HG03342 (cell line): ENCODE measurements around the gene GLT8D1.

ENCODE experiments used
- ATAC-seq: cut with Tn5 transposase; IDR thresholded peaks from one replicate; pipeline ENCODE4 v1.9.1; 2021; ENCODE audit warnings: mild to moderate bottlenecking, moderate library complexity; ENCODE audit not compliant: unreplicated experiment

Gene GLT8D1

DNA sequence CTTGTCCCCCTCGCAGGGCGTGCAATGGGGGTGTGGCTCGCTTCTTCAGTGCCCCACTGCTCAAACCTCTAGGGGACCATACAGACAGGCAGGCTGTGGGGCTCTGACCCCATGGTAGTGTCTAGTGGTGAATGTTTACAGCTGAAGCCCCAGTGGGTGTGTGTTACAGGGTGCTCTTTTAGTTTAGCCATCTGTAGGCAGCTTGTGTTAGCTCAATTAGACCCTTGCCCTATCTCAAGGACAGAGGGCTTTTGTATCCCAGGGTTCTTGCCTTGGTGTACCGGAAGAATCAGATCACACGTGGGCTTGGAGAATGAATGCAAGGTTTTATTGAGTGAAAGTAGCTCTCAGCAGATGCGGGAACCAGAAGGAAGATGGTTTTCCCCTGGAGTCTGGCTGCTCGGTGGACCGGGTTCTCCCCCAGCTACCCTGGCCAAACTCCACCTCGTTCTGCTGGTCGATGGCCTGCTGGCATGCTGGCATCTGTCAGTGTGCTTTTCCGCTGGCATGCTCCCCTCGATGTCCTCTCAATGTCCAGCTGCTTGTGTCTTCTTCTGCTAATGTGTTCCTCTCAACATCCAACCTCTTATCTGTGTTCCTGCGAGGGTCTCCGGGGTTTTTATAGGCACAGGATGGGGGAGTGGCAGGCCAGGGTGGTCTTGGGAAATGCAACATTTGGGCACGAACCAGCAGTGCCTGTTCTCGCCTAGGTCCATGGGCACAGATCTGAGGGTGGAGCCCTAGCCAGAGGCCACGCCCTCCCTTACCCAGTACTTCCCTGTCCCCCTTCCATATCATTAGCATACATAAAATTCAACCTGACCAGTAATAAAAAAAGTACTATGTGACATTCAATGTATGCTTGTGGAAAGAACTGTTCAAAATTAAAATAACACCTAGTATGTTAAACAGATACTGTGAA, 7.0 kb upstream of the GLT8D1 start:
- no peak for ATAC-seq

DNA sequence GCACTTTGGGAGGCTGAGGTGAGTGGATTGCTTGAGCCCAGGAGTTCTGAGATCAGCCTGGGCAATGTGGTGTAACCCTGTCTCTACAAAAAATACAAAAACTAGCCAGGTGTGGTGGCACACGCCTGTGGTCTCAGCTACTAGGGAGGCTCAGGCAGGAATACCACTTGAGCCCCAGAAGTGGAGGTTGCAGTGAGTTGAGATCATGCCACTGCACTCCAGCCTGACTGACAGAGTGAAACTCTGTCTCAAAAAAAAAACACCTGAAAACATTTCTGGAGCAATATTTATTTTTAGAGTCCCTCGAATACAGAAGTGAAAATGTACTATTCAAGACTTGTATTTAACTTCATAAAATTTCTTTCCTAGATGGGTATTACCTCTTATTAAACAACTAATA, 4.9 kb upstream of the GLT8D1 start:
- no peak for ATAC-seq

DNA sequence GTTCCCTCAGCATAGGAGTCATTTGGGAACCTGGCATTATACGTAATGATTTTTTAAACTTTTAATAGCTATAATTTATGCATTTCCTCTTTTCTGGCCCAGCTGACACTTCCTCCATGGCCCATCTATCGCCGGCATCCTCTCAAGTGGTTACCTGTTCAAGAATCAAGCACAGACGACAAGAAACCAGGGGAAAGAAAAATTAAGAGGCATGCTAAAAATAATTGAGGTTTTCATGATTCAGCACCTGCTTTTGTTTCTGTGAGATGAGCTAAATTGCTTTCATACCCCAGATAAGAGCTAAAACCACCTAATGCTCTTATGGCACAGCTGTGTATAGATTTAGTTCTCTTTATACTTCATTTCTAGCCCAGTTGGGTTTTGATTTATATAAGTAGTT, 2.0 kb upstream of the GLT8D1 start:
- no peak for ATAC-seq

DNA sequence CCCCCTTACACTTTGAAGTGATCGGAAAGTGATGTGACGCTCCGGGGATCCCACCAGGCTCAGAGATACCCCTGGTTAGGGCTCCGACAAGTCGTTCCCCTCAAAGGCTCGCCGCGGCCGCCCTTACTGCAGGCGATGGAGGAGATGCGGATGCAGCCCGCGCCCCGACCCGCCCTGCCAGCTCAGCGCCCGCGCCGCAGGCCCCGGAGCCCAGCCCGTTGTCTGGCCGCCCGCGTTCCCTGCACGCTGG, 228 bp downstream of the GLT8D1 start:
- no peak for ATAC-seq

DNA sequence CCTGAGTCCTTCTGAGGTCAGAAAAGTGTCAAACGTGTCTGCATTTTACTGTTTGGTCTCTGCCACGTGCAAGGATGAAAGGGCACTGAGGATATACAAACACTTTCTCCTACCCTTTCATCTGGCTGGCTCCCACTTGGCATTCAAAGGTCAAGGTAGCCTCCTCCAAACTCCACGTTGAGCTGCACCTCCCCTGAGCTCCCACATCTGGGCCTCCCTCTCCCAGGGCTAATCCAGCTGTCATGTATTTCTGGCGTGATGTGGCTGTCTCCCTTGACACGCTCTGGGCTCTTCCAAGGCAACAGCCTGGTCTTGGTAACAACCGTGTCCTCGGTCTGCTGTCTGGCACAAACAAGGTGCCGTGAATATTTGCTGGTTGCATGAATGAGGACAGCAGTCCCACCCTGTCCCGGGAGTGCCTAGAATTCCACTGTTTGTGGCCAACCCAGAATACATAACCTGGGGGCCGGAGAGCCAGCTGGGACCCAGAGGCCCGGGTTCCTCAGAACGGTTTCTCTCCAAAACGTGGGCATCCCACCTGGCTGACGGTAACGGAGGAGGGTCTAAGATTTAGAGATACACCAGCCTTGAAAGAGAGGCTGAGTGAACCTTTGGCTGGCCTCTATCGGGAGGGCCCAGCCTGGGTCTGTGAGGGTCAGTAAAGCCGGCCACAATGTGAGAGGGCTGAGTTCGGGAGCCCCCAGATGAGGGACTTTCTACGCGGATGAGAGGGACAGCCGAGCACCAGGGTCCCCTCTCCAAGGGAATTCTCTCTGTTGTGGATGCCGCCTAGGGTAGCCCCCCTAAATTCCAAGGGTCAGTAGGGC, 767 bp downstream of the GLT8D1 start:
- peak; percentile 1 for ATAC-seq

DNA sequence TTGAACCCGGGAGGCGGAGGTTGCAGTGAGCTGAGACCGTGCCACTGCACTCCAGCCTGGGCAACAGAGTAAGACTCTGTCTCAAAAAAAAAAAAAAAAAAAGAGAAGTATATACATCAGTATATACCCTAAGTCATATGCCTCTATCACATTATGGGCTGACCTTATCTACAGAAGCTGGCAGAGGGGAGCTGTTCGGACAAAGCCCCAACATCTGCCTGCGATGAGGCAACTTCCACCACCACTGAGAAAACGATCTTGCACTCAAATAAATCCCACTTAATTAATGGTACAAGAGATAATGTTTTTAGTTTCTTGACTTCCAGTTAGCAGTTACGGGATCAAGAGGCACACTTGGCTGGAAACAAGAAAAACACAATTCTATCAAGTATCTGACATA, 2.2 kb downstream of the GLT8D1 start:
- no peak for ATAC-seq

DNA sequence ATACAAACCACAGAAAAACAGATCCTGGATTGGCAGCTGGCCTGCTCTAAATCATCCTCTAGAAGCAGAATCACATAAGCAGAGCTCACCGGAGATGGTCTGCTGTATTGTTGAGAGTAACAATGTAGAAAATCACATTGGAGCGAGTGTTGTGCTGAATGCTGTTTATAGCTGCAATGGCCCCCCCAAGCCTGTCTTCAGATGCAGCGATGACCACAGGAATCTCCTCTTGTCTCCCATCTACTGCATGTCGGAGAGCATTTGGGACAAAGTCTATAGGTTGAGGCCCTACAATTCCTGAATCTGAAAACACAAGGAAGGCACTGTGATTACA, 8.0 kb downstream of the GLT8D1 start:
- no peak for ATAC-seq

DNA sequence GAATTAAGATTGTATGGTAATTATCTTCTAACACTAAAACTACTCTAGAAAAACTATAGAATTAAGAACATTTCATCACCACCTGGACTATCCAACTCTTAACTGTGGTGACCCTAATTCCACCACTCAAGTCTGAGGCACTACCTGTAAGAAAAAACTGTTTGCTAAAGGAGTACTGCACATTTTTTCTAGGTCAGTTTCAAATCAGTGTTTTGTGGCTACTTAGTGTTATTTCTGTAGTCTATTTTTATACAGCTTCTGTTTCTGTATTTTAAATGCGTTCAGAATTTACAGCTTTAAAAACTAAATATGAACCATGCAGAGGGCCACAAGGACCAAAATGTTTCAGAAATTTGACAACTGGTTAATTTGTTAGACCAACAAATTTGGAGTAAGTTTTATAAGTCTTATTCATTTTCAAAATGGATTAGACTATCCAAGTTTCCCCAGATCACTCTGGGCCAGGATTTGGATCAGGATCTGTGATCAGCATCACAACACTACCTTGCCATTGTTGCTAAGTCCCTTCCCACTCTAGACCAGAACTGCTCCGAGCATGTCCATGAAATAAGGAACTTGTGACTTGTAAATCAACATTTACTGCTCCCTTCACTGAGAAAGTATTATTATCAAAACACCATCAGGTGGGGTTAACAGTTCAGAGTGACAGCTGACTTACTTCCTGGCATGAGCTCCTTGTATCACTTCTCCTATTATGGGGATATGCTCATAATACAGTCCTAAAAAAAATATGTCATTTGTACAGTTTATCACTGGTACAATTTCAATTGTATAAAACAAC, 8.6 kb downstream of the GLT8D1 start:
- no peak for ATAC-seq

DNA sequence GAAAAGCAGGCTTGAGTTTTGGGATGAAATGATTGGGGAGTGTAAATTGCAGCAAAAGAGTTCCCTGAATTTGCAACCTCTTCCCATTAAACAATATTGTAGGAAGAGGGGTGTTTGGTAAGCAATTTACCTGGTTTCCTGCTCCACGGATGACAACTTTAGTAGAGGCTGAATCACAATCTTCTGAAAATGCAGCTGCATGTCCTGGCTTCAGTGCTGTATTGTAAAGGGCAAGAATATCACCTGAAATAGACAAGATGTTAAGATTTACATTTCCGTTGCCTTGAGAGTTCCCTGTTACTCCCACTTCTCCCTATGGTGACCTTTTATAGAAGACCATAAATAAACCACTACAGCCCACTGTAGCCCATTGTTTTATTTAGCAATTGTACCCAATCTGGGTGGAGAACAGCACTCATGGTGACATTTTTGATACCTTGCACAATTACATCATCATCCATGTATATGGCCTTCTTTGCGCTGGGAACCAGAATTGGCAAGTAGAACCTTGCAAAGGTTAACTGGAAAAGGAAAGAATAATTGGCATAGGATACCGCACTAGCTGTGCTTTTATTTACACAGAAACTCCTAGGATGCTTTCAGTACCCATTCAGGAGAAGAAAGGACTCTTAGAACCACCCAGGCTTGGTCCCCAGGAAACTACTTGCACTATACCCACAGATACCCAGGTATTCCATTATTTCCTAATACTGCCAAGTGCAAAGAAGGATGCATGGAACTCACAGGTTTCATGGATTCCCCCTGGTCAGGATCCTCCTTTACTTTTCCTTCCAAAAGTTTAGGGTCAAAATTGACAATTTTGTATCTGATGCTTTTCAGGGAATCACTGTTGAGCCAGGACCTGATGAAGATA, 9.6 kb downstream of the GLT8D1 start:
- no peak for ATAC-seq

DNA sequence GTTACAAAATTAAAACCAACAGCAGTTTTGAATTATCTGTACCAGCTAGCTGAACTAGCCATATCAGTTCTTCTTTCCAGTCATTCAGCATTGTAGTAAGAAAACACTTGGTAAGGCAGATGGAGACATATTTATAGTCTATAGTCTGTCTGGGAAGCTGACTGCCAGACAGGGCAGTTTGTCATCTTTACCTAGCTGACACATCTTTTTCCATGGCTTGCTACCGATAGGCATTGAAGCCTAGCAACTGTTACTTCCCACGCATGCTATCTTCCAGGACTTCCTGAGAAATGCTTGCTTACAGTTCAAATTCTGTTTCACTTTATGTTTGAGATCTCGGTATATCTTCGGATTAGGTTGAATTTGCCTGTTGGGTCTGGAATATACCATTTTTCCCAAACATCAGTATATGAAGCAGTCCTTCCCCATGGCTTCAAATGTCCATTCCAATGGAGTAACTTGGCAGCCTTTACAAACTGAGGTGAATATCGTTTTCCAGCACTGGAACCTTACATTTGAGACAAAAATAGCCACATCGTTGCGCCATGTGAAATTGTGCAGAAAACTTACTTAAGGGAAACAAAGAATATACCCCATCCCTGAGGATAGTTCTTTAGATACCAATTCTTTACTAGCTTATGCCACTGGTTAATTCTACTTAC, 10.9 kb downstream of the GLT8D1 start:
- ATAC-seq, result no peak

DNA sequence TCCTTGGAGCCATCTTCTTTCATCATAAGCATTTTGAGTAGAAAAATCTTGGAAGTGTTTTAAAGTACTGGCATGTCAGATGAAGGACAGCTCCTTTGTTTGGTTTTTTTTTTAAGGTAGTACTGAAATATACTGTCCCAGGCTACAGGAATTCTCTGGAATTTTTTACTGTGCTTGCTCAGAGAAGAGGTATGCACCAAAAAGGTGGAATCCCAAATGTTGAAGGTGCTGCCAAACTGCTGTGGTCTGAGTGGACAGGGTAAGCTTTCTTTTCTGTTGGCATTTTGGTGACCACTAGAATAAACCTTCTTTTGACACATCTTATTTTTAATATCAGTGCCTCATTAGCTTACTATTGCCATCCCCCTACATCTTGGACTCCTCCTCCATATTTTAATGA, 12.5 kb downstream of the GLT8D1 start:
- ATAC-seq, result no peak

DNA sequence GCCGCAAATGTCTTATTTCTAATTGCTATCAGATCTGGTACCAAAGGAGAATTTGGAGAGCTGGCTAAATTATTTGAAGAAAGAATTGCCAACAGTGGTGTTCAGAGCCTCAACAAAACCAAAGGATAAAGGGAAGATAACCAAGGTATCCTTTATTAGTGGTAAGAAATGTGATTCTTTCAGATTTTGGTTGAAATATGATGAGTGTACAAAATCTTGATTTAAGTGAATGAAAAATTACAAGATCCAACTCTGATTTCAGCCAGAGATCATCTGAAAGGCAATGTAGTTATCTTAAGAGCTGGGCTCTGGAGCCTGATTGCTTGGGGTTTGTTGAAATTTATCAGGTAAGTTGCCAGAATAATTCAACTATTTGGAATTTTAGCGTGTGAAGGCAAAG, 15.0 kb downstream of the GLT8D1 start:
- ATAC-seq, result no peak

DNA sequence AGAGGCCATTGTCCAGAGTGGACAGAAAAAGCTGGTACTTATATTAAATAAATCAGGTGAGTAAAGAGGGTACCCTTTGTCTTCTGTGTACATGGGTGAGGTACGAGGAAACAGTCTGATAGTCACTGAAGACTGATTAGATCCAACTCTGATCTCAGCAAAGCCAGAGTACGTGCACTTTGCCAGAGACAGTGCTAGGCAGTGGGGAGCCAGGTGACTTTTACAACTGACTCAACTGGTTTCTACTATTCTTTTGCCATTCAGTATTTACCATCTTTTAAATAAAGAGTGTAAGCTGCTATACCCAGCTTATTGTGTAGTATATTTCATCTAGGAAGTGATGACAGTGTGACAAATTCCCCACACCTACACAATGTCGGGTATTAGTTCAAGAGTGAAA, 16.4 kb downstream of the GLT8D1 start:
- no peak for ATAC-seq

DNA sequence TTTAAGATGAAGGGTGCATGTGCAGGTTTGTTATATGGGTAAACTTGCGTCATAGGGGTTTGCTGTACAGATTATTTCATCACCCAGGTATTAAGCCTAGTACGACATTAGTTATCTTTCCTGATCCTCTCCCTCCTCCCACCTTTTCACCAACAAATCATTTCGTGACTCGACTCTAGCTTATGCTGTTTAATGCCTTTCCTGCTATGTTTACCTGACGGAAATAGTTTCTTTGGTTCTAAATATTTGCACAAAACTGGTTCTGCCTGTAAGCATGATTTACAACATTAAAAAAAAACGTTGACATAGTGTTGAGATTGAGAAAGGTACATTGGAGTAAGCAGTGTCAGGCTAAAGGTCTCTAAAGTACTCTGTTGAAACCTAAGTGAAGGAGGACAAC, 17.3 kb downstream of the GLT8D1 start:
- ATAC-seq, result no peak

DNA sequence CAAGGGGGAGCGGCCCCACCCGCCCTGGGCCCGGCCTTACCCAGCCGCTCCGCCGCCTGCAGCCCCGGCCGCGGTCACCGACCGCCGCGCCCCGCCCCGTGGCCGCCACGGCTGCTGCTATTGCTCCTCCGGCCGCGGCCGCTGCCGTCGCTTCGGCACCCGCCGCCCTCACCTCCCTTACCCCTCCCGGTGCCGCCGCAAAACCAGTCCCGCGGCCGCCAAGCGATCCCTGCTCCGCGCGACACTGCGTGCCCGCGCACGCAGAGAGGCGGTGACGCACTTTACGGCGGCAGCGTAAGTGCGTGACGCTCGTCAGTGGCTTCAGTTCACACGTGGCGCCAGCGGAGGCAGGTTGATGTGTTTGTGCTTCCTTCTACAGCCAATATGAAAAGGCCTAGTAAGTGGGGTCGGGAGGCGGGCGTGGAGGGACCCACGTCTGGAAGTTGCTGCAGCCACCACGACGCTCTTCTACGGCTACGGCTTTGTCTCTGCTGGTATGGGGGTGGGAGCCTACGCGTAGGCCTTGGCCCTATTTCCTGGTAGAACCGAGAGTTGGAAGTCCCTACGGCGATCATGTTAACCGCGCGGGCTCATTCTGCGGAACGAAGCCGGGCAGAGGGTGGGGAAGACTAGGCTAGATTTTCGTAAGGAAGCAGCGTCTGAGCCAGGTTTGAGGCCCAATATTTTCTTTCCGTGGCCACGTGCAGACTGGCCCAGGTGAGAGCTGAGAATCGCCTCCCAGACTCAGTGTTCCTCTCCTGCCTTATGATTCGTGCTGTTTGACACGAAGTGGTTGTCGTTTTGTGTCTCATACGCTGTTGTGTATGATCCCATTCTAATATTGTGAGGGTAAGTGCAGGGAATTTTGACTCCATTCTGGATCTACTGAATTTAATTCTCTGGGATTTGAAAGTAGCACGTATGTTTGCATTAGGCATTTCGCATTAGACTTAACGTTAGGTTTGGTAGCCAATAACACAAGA, 19.6 kb downstream of the GLT8D1 start, which contains the start of the genes GNL3 and PBRM1:
Gene GNL3 (plus strand): TSS at position 324 of the 983 bp plus-strand sequence. CDS start 61 bp downstream, at position 385.
Gene PBRM1 (minus strand): TSS at position 205 of the 983 bp plus-strand sequence.
- ATAC-seq, result peak; percentile 72

DNA sequence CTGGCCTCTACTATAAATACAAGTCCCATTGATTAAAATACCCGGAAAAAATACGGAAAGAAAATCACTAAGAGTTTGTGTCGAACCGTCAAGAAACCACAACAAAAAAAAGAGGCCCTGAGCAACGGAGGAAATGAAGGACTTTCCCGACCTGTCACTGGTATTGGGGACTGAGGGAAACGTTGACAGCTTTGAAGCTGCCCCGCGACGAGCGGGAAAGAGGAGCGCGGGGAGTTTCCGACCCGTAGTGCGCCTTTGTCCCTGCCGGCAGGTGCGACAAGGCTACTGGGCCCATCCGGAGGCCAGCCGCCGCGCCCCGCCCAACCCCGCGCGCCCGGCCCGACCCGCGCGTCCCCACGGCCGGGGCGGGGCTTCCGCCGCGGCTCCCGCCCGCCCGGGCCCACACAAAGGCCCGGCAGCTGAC, 20.3 kb downstream of the GLT8D1 start:
- ATAC-seq, result peak; percentile 70

DNA sequence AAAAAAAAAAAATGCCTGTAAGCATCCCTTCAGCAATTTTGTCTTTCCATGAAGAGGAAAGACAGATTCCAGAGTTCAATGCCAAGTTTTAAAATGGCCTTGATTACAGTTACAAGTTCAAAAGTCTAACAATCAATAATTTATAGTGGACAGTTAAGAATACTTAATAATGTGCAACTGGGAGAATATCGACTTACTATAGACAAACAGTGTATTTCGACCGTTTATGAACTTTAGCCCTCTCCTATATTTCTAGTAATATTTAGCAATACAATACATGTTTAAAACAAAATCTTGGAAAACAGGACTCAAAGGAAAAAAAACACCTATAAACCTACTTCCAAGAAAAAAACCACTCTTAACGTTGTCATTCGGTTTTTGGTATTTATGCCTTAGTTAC, 21.4 kb downstream of the GLT8D1 start:
- no peak for ATAC-seq

DNA sequence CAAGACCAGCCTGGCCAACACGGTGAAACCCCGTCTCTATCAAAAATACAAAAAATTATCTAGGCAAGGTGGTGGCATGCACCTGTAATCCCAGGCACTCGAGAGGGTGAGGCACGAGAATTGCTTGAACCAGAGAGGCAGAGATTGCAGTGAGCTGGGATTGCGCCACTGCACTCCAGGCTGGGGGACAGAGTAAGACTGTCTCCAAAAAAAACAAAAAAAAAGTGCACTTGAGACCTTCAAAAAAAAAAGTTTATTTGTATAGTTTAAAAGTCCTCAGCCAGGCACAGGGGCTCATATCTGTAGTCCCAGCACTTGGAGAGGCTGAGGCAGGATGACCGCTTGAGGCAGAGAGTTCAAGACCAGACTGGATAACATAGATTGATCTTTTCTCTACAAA, 22.0 kb downstream of the GLT8D1 start:
- no peak for ATAC-seq

DNA sequence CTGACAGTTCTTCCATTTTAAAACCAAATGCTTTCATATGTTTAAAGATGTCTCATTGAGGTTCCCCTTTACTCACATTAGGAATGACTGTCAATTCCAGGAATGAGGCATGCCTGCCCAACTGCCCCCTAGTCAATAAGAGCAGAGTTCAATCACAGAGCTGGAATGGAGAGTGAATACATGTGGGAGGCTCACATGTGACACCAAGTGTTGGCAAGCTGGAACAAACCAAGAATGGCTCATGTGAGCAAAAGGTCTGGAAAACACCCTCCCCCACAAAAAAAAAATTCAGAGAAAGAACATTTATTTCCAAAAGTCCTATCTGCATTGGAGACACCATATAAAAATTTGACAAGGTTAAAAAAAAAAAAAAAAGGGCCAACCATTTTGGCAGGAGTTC, 23.6 kb downstream of the GLT8D1 start:
- ATAC-seq, result no peak
